GM12874 (cell line): ENCODE data around the gene STARD13.

Experiments
- TF ChIP-seq, protein P1 (sequence below): IDR thresholded peaks from 2 replicates; pipeline ENCODE4 v1.5.1; 2011; ENCODE audit warnings: low read depth, mild to moderate bottlenecking, control low read depth, low read length, moderate library complexity; ENCODE audit not compliant: insufficient read depth

STARD13 gene

DNA sequence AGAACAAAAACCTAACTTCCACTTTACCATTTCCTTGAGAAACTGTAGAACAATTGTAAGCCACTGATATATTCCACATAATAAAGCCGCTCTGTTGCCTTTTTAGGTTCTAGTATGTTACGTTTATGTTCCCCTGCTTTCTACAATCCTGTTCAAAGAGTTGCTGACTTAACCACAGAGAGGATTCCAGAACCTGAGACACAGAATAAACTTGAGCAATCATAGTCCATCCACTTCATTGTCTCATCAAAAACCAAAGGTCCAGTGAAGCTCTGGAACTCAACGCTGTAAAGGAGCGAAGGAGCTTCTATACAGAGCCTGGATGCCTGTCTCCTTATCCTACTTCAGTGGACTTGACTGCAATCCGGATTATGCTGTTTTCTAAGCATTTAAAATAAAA lies 4.6 kb downstream of the STARD13 start:
- TF ChIP-seq, protein P1, sequence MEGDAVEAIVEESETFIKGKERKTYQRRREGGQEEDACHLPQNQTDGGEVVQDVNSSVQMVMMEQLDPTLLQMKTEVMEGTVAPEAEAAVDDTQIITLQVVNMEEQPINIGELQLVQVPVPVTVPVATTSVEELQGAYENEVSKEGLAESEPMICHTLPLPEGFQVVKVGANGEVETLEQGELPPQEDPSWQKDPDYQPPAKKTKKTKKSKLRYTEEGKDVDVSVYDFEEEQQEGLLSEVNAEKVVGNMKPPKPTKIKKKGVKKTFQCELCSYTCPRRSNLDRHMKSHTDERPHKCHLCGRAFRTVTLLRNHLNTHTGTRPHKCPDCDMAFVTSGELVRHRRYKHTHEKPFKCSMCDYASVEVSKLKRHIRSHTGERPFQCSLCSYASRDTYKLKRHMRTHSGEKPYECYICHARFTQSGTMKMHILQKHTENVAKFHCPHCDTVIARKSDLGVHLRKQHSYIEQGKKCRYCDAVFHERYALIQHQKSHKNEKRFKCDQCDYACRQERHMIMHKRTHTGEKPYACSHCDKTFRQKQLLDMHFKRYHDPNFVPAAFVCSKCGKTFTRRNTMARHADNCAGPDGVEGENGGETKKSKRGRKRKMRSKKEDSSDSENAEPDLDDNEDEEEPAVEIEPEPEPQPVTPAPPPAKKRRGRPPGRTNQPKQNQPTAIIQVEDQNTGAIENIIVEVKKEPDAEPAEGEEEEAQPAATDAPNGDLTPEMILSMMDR: no peak

DNA sequence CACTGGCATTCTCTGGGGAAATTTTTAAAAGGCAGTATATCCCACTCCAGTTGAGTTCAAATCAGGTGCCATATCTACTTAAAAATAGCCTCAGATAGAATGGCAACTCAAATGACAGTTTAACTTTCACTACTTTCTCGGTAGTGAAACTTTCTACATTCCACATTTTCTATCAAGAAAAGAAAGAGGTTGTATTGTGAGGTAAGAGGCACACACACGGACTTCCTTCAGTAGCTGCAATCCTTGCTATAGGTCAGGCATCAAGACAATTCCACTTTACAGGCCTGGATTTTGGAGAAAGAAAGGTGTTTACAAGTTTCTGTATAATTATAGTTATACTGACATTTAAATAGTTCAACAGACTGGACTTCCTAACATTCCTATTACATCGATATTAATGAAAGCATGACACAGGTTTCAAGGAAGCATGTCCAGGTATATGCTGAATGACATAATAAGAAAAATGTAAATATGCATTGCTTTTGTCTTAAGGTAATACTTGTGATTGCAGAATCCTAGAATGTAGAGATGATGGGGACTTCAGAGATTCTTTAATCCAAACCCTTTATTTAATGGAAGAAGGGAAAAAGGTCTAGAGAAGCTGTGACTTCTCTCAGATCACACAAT lies 5.2 kb downstream of the STARD13 start:
- TF ChIP-seq, protein P1: no peak

DNA sequence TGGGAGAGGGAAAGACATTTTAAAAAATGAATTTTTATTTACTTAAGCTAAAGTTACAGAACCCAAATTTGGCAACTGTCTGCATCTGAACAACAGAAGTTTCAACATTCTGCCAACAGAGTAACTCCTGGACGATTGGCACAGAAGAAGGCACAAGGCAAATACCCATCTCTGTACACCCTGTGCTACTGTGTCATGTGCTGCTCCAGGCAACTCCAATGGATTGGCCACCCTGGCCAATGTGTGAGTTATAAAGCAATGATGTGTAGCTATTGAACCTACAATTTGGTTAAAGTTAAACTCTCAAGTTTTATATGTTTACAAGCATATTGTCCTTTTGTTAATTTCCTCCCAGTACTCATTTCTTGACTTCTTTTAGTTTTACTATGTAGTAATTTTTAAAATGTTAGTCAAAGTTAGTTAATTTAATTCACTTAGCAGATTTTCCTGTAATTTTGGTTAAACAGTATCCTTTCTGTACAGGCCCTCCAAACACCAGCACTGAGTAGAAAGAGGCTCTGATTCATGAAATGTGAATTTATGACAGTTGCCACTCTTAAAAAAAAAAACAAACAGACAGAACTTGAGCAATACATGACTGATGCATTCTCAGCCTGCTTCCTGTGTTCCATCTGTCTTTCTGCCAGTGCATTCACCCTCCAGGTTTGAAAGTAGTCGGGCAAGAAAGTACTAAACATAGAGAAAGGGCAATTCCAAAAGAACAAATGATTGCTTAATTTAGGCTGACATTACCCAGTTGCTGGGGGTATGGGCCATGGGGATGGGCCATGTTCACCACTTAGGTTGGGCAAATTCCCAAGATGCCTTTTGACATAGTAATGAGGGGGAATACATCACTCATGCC lies 5.9 kb downstream of the STARD13 start:
- TF ChIP-seq, protein P1: no peak

DNA sequence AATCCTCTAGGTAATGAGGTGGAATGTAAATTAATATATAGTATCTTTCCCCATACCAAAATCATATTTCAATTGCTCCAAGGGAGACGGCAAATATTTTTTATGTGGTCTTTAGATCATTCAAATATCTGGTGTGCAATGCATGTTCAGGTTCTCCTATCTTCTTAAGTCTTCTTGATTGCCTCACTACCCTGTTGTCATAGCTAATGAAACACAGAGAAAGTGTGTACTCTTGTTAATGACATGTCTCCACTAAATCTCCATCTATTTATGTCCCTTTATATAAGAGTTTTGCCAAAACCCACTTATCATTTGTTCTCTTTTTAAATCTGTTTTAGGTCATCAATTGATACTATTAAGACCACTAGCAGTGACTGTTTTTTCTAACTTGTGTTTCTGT lies 6.6 kb downstream of the STARD13 start:
- TF ChIP-seq, protein P1: no peak

DNA sequence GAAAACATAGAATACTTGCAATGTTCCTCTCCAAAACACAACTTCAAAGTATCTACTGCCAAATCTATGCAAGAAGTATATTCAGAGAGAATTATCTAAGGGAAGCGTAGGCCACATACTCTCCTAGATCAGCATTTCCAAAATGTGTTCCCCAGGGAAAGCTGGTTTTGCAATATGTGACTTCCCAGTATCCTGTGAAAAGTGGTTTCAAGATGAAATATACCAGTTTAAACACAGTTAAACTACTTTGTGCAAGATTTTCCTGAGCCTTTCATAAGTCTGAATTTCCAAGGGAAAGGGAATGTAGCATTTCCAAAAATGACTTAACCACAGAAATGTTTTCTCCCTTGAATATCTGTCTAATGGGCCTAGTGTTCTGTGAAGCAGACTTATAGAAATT lies 7.6 kb downstream of the STARD13 start:
- TF ChIP-seq, protein P1: no peak

DNA sequence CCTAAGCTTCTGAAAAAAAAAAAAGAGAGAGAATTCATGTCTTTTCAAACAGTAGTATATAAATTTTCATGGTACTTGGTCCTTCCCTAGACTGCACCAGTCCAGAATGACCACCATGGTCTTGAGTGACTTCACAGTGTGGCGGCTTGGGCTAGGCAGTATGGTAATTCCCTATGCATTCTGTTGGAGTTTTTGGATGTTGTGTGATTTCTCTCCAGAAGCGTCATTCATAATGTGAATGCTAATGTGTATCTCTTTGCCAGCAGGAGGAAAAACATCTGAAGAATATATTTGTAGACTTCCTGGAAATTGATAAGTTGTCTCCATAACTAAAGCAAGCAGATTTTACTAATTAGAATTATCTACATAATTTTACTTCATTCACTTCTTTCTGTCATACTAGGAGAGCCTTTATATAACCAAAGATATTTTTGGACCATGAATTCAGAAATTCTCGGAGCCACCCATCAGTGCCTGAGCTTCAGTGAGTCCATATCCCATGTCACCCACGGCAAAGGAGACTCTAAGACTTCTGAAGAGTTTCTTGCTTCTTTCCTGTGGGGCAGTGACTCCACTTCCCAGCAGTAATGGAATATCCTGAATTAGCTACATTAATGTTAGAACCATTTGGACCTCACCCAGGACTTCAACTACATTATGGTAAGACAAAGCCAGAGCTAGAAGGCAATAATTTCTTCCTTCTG lies 8.4 kb downstream of the STARD13 start:
- TF ChIP-seq, protein P1: no peak

DNA sequence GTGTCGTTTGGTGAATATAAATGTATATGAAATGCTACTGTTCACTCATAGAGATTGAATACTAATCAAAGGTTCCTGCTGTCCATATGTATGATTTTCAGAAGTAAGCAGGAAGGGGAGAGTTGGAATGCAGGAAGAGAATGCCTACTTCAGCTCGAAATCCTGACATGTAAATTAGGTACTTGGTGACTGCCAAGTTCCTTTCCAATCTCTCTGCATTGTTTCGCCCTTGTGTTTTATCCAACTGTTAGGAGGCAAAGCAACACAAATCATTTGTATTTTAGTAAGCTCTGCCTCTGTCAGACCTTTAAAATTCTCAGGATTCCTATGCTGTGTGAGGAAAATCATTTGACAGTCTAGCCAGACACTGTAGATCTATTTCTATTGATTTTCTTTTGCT lies 9.0 kb downstream of the STARD13 start:
- TF ChIP-seq, protein P1: no peak
